ENCODE results near the gene ZNF513.
A peak's percentile ranks its signal among the peaks of the same experiment; 100 is the strongest.

The ZNF513 gene

GRCh38 chr2:27381577-27382181 lies 1.1 kb upstream of the ZNF513 start:
- no peak for DNase-seq (ENCODE audit: low read depth)

- DNase-seq (ENCODE audit: low read depth), result no peak
These were observed 503 bp downstream of the ZNF513 start for GRCh38 chr2:27379836-27380625.

GRCh38 chr2:27379383-27379835 lies 1.1 kb downstream of the ZNF513 start:
- no peak for DNase-seq (ENCODE audit: low read depth)

DNA sequence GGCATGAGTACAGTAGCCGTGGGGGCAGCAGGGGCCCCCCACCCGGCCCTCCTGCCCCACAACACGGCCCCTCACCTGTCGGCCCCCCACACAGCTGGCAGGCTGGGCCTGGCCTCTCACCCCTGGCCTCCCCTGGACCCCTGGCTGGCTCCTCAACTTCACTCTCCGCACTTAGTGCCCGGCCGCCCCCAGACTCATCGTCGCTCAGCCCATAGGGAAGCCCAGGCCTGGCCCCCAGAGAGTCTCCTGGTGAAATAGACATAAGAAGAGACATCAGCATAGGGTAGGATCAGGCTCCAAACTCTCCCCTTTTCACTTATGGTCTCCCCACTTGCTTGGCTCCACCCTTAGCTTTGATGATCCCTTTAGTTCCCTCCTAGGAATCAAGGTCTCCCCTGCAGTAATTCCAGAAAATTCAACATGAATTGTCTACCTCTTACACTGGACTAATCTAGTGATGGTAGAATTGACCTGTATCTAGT lies 1.7 kb downstream of the ZNF513 start:
- DNase-seq (ENCODE audit: low read depth), result no peak

GRCh38 chr2:27378096-27378808 lies 2.3 kb downstream of the ZNF513 start:
- DNase-seq (ENCODE audit: low read depth), result no peak

- DNase-seq (ENCODE audit: low read depth), result no peak
These were observed 2.9 kb downstream of the ZNF513 start for GRCh38 chr2:27377618-27378095.

DNA sequence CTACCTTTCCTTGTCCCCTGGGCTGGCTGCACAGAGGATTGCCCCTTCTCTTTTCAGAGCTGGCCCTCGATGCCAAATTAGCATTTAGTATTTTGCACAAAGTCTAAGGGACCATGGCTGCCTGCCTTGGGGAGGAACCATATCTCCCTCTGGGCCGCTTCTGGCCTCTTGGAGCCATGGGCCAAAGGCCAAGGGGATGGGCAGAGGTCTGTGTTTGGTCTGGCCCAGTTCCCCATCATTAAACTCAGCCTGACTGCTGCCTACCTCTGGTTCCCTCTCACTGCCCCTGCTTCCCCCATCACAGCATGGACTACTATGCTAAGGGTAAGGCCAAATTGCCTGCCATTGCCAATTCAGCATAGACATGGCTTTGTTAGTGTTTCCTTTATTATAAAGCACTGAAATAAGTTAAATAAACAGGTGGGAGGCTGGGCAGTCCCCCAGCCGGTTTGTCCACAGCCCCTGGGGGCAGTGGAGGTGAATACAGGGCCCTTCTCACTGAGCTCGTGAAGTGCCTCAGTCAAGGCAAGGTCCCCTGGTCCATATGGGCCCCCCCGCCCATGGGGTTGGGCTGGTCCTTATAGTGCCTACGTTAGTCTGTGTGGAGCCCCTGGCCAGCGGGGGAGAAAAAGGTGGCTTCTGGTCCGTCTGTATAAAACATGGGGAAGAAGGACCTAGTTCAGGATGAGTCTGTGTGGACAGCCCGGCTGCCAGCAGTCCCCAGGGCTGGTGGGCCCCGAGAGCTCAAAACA lies 3.5 kb downstream of the ZNF513 start:
- no peak for DNase-seq (ENCODE audit: low read depth)

DNA sequence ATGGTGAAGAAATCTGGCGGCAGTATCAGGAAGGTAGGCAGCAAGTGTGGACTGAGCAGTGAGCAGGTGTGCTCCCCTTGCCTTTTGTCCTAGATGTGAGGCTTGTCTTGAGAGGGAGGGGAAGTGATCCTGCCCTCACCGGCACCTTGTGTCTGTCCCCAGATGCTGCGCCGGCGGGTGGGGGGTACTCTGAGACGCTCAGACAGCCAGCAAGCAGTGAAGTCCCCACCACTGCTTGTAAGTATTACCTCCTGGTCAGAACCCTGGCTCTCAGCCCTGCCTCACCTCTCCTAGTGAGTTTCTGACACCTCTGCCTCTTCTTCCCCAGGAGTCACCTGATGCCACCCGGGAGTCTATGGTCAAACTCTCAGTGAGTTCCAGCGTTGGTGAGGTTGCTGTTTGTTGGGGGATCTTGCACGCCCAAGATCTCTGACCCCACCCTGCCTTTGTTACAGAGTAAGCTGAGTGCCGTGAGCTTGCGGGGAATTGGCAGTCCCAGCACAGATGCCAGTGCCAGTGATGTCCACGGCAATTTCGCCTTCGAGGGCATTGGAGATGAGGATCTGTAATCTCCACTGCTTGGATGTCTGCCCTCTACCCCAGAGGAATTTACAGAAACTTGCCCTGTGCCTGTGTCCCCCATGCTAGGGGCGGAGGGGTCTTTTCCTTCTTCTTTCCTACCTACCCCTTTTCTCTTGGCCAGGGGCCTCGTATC lies 4.2 kb downstream of the ZNF513 start:
- no peak for DNase-seq (ENCODE audit: low read depth)

- no peak for DNase-seq (ENCODE audit: low read depth)
These were observed 4.9 kb downstream of the ZNF513 start for GRCh38 chr2:27375513-27376099.

- DNase-seq (ENCODE audit: low read depth), result no peak
These were observed 7.0 kb downstream of the ZNF513 start for GRCh38 chr2:27373567-27373966.

GRCh38 chr2:27372937-27373336 lies 7.6 kb downstream of the ZNF513 start:
- no peak for DNase-seq (ENCODE audit: low read depth)

GRCh38 chr2:27370816-27371620 lies 9.5 kb downstream of the ZNF513 start:
- DNase-seq (ENCODE audit: low read depth), result no peak

DNA sequence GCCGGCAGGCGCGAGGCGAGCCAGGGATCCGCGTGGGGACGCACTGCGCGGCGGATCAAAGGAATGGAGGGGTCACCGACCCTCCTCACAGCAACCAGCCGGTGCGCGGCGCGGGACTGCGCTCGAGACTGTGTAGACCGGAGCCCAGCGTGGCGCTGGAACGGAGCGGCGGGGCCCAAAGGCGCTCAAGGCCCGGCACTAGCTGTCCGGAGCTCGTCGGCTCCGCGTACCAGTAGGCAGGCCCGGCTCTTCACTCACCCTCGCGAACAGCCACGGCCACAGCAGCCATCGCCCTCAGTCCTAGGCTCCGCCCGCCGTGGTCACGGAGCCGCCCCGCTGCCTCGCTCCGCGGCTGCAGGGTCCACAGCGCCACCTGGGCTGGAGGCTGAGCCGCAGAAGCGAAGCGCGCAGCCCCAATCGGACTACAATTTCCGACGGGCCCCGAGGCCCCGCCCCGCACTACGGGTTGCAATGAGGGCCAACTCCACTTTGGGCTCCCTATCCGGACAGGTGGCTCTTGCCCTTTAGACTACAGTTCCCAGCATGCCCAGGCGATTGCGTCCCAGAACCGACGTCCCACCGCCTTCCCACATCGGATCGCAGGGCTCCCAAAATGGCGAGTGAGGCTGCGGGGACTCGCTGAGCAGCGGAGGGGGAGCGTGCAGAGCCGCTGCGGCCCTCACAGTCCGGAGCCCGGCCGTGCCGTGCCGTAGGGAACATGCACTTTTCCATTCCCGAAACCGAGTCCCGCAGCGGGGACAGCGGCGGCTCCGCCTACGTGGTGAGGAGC lies 10.3 kb downstream of the ZNF513 start, which contains the start of the genes EIF2B4 and SNX17:
TSS of gene EIF2B4 (minus strand) at position 313 of the 790 bp plus-strand sequence. CDS start at position 289, 24 bp downstream.
TSS of gene SNX17 (plus strand) at position 591 of the 790 bp plus-strand sequence. CDS start at position 719, 128 bp downstream.
- DNase-seq (ENCODE audit: low read depth), result peak; percentile 99

DNA sequence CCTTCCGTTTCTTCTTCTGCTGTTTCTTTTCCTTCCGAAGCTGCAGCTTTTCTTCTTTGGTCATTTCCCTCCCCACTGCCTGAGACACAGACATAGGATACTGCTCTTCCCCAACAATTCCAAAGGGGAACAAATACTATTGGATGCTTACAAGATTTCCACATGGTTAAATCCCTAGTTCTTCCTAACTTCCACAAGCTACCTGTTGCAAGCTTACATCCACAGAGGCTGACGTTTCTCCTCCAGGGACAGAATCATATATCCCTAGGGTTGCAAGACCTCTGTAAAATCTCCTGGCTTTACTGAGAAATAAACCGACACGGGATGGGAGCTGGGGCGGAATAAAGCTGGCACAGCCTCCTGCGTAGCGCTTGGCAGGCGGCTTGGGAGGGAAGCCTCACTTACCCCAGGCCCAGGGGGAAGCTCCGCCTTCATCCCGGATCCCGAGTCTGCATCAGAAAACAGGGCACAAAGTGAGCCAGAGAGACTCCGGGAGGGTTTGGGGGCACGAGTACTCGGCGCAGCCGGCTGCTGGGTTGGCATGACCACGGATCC lies 11.0 kb downstream of the ZNF513 start:
- DNase-seq (ENCODE audit: low read depth), result no peak

- DNase-seq (ENCODE audit: low read depth), result no peak
These were observed 16.6 kb downstream of the ZNF513 start for GRCh38 chr2:27363933-27364332.

DNA sequence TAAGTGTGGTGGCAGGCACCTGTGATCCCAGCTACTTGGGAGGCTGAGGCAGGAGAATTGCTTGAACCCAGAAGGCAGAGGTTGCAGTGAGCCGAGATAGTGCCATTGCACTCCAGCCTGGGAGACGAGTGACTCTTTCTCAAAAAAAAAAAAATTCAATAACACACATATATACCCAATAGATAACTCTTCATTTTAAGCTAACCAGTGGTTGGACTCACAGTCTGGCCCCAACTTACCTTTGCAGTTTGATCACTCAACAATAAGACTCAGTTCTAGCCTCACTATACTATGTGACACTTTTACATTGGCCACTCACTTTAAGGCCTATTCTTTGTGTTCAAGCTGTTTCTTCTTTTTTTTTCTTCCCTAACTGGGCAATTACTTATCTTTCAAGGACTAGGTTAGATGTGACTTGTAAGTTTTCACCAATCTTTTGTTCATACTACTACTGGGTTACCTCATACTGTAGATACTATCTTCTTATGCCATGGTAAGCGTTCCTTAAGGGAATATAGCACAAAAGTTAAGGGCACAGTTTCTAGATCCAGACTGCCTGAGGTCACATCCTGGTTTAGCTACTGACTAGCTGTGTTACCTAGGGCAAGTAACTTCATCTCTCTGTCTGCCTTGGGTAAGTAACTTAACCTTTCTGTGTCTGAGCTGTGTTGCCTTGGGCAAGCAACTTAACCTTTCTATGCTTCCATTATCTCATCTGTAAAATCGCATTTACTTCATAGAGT lies 17.7 kb downstream of the ZNF513 start:
- DNase-seq (ENCODE audit: low read depth), result no peak

GRCh38 chr2:27356382-27357181 lies 24.0 kb downstream of the ZNF513 start, which contains the start of gene GTF3C2:
TSS of gene GTF3C2 (minus strand) at chr2:27356764. CDS start at chr2:27343554, 13,210 bp downstream.
- DNase-seq (ENCODE audit: low read depth), result peak; percentile 89

Data from stimulated activated CD4-positive, alpha-beta T cell treated with anti-CD3 and anti-CD28 coated beads, Interleukin-2, amount 100 ng/mL, for 4 hours (primary cell).